Measurements from ENCODE around the gene MYOCOS. TPM values are rescaled to one million over a fixed set of nuclear protein-coding genes. Genes with fewer than 3 reads are reported as not detected.

The MYOCOS gene
- total RNA-seq, 1 experiment from 2014 or later = not detected

DNA sequence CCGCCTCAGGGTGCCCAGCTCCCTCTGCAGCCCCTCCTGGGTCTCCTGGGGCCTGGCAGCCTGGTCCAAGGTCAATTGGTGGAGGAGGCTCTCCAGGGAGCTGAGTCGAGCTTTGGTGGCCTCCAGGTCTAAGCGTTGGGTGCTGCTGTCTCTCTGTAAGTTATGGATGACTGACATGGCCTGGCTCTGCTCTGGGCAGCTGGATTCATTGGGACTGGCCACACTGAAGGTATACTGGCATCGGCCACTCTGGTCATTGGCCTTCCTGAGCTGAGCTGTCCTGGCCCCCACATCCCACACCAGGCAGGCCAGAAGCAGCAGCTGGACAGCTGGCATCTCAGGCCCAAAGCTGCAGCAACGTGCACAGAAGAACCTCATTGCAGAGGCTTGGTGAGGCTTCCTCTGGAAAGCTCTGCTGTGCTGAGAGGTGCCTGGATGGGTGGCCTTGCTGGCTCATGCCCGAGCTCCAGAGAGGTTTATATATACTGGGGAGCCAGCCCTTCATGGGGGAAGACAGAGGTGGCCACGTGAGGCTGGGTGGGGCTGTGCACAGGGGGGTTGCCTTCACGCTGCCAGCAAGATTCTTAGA lies 30.3 kb downstream of the MYOCOS start, which contains the start of gene MYOC:
Gene MYOC (minus strand): TSS at position 455 of the 589 bp plus-strand sequence. CDS start 77 bp downstream, at position 378.
- ChIA-PET POLR2A (no interaction called here), RAD21 (ENCODE audit: low non-redundant PET in 1 of 2, low total read pairs in 2 of 2, uncharacterized antibody in 2 of 2, unreplicated experiment in 2 of 2) (no interaction called here), CTCF (interaction anchor here (1.2 kb wide), 1 partner anchor 64 kb away, joined by 4 read pairs; no protein-coding TSS in a partner anchor)
- Histone ChIP-seq H3K4me1 (ENCODE audit: control insufficient read depth in 1 of 2, insufficient read depth in 2 of 2, low read length in 2 of 2) (peaks cover 0 to 12% of the 10 kb centered on the region in 2 experiments; a peak in 3 of 4 replicates), H3K27ac (ENCODE audit: low read depth, low read length) (no peak within 1 kb of the TSS), H3K36me3 (ENCODE audit: control insufficient read depth in 1 of 2, insufficient read depth in 2 of 2, low read length in 2 of 2) (no peaks in the 10 kb centered on the region), H3K79me2 (ENCODE audit: insufficient read depth, low read length) (no peaks in the 10 kb centered on the region), H3K4me2 (ENCODE audit: low read length) (no peak within 1 kb of the TSS), H2AFZ (ENCODE audit: low read depth, low read length, poor library complexity, severe bottlenecking) (no peak within 1 kb of the TSS), H3K4me3 (replicated peaks in 1 of 2; ENCODE audit: low read depth in 1 of 2, low read length in 2 of 2) (no peak within 1 kb of the TSS), H3K9ac (ENCODE audit: low read length) (no peak within 1 kb of the TSS), H3K27me3 (ENCODE audit: insufficient read depth, low read length) (no peaks in the 10 kb centered on the region), H4K20me1 (ENCODE audit: insufficient read depth) (no peaks in the 10 kb centered on the region), H3K9me3 (ENCODE audit: control insufficient read depth in 1 of 2, insufficient read depth in 1 of 2, low read depth in 1 of 2, low read length in 2 of 2) (no peaks in the 10 kb centered on the region), H3K9me2 (ENCODE audit: insufficient read depth) (no peaks in the 10 kb centered on the region)
- intact Hi-C loops (cut with micrococcal nuclease) = no loop called here
- DNase-seq (ENCODE audit: low read depth, low spot score) = no peak
- no TSS peak for BruUV-seq (replicated peaks)
- no peak for ATAC-seq
- TF ChIP-seq ZNF274 (IDR thresholded peaks at IDR 0.05; ENCODE audit: low read depth, low read length) = no peak
- no peak for TF ChIP-seq EZH2 (IDR thresholded peaks at IDR 0.05)
- TF ChIP-seq, protein P1, sequence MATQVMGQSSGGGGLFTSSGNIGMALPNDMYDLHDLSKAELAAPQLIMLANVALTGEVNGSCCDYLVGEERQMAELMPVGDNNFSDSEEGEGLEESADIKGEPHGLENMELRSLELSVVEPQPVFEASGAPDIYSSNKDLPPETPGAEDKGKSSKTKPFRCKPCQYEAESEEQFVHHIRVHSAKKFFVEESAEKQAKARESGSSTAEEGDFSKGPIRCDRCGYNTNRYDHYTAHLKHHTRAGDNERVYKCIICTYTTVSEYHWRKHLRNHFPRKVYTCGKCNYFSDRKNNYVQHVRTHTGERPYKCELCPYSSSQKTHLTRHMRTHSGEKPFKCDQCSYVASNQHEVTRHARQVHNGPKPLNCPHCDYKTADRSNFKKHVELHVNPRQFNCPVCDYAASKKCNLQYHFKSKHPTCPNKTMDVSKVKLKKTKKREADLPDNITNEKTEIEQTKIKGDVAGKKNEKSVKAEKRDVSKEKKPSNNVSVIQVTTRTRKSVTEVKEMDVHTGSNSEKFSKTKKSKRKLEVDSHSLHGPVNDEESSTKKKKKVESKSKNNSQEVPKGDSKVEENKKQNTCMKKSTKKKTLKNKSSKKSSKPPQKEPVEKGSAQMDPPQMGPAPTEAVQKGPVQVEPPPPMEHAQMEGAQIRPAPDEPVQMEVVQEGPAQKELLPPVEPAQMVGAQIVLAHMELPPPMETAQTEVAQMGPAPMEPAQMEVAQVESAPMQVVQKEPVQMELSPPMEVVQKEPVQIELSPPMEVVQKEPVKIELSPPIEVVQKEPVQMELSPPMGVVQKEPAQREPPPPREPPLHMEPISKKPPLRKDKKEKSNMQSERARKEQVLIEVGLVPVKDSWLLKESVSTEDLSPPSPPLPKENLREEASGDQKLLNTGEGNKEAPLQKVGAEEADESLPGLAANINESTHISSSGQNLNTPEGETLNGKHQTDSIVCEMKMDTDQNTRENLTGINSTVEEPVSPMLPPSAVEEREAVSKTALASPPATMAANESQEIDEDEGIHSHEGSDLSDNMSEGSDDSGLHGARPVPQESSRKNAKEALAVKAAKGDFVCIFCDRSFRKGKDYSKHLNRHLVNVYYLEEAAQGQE (IDR thresholded peaks at IDR 0.05; ENCODE audit: low read depth) = no peak
- no peak for TF ChIP-seq CBX3 (IDR thresholded peaks at IDR 0.05; ENCODE audit: low read depth)
- TF ChIP-seq CEBPB (IDR thresholded peaks at IDR 0.05; ENCODE audit: low read depth) = no peak
- no peak for TF ChIP-seq EZH2phosphoT487 (IDR thresholded peaks at IDR 0.05; ENCODE audit: borderline replicate concordance)
- TF ChIP-seq JUND (IDR thresholded peaks at IDR 0.05) = no peak
- TF ChIP-seq, protein P2, sequence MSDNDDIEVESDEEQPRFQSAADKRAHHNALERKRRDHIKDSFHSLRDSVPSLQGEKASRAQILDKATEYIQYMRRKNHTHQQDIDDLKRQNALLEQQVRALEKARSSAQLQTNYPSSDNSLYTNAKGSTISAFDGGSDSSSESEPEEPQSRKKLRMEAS (IDR thresholded peaks at IDR 0.05) = no peak
- TF ChIP-seq FOSL1 (IDR thresholded peaks at IDR 0.05; ENCODE audit: low read depth) = no peak
- no peak for TF ChIP-seq SRF (IDR thresholded peaks at IDR 0.05; ENCODE audit: low read depth)
- no peak for TF ChIP-seq TCF7L2 (IDR thresholded peaks at IDR 0.05; ENCODE audit: borderline replicate concordance, extremely low read depth, insufficient read depth, insufficient read length)
- TF ChIP-seq ZFX (IDR thresholded peaks at IDR 0.05) = no peak
- TF ChIP-seq, protein P3, sequence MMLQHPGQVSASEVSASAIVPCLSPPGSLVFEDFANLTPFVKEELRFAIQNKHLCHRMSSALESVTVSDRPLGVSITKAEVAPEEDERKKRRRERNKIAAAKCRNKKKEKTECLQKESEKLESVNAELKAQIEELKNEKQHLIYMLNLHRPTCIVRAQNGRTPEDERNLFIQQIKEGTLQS (IDR thresholded peaks at IDR 0.05) = no peak
- TF ChIP-seq RAD21 (IDR thresholded peaks at IDR 0.05; ENCODE audit: low read depth) = no peak
- no peak for TF ChIP-seq SP1 (IDR thresholded peaks at IDR 0.05; ENCODE audit: low read depth)
- TF ChIP-seq, protein P4, sequence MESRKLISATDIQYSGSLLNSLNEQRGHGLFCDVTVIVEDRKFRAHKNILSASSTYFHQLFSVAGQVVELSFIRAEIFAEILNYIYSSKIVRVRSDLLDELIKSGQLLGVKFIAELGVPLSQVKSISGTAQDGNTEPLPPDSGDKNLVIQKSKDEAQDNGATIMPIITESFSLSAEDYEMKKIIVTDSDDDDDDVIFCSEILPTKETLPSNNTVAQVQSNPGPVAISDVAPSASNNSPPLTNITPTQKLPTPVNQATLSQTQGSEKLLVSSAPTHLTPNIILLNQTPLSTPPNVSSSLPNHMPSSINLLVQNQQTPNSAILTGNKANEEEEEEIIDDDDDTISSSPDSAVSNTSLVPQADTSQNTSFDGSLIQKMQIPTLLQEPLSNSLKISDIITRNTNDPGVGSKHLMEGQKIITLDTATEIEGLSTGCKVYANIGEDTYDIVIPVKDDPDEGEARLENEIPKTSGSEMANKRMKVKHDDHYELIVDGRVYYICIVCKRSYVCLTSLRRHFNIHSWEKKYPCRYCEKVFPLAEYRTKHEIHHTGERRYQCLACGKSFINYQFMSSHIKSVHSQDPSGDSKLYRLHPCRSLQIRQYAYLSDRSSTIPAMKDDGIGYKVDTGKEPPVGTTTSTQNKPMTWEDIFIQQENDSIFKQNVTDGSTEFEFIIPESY (IDR thresholded peaks at IDR 0.05; ENCODE audit: extremely low read depth, insufficient replicate concordance, low read length) = no peak
